GM23338 (cell line): ENCODE data around the gene ASPRV1.

Source experiments
- CREB1 ChIP-seq: fragments of 250-450 bp; sonication (Bioruptor Pico); IDR thresholded peaks from 2 replicates; pipeline ENCODE4 v1.5.0; 2020; ENCODE audit warnings: low read depth, mild to moderate bottlenecking, moderate library complexity
- CTCF ChIP-seq, 2 experiments: fragments of 200-600 bp in 1 of 2; sonication (generic) in 1 of 2; conservative IDR thresholded peaks; 2 replicates each; pipeline versions ENCODE4 v1.5.1 to v1.6.1; 2016 to 2017; ENCODE audit warnings: antibody characterized with exemption in 2 of 2, low read depth in 2 of 2, mild to moderate bottlenecking in 2 of 2, moderate library complexity in 1 of 2
- ETS1 ChIP-seq: IDR thresholded peaks from 2 replicates; pipeline ENCODE4 v1.6.1; 2016; ENCODE audit warnings: antibody characterized with exemption
- EZH2 ChIP-seq: fragments of 200-600 bp; sonication (generic); IDR thresholded peaks from one replicate; pipeline ENCODE4 v1.8.0; 2017; ENCODE audit warnings: antibody characterized with exemption, mild to moderate bottlenecking, low read depth; ENCODE audit not compliant: unreplicated experiment
- EZH2phosphoT487 ChIP-seq: fragments of 200-600 bp; sonication (generic); IDR thresholded peaks from one replicate; pipeline ENCODE4 v1.8.1; 2018; ENCODE audit warnings: antibody characterized with exemption; ENCODE audit not compliant: unreplicated experiment
- JUNB ChIP-seq: IDR thresholded peaks from one replicate; pipeline ENCODE4 v1.6.1; 2016; ENCODE audit warnings: antibody characterized with exemption; ENCODE audit not compliant: unreplicated experiment
- NANOG ChIP-seq: IDR thresholded peaks from 2 replicates; pipeline ENCODE4 v1.6.1; 2016; ENCODE audit warnings: antibody characterized with exemption, borderline replicate concordance
- POLR2AphosphoS5 ChIP-seq: IDR thresholded peaks from 2 replicates; pipeline ENCODE4 v1.6.1; 2016; ENCODE audit warnings: antibody characterized with exemption, low read depth
- REST ChIP-seq: IDR thresholded peaks from one replicate; pipeline ENCODE4 v1.6.1; 2018; ENCODE audit warnings: antibody characterized with exemption; ENCODE audit not compliant: unreplicated experiment
- STAT1 ChIP-seq: IDR thresholded peaks from one replicate; pipeline ENCODE4 v1.6.1; 2016; ENCODE audit warnings: antibody characterized with exemption; ENCODE audit not compliant: unreplicated experiment
- ZNF114 ChIP-seq: fragments of 250-450 bp; sonication (Bioruptor Pico); IDR thresholded peaks from 2 replicates; pipeline ENCODE4 v1.5.0; 2020; ENCODE audit warnings: mild to moderate bottlenecking, moderate library complexity
- ZNF331 ChIP-seq: fragments of 250-450 bp; sonication (Bioruptor Pico); IDR thresholded peaks from 2 replicates; pipeline ENCODE4 v1.5.0; 2020; ENCODE audit warnings: low read depth, mild to moderate bottlenecking, moderate library complexity

- TF ChIP-seq CTCF (conservative IDR thresholded peaks at IDR 0.05; ENCODE audit: low read depth in 2 of 2) (no peak), EZH2phosphoT487 (no peak), POLR2AphosphoS5 (no peak), REST (no peak), EZH2 (no peak), ZNF331 (no peak), CREB1 (no peak), ETS1 (no peak), NANOG (no peak), STAT1 (no peak), JUNB (no peak), ZNF114 (CRISPR knock-in tag) (no peak)
Measured at GRCh38 chr2:69998761-69999160, 37.3 kb upstream of the ASPRV1 start.
